Calu3 (cell line): Measurements from ENCODE around the gene OTOG. TPM values are rescaled to one million over a fixed set of nuclear protein-coding genes. Genes with fewer than 3 reads are reported as not detected.

ENCODE experiments used
- BruUV-seq: library from RNA; stranded (reverse); fragments of 400-500 nt; replicated peaks from 2 replicates; lab custom pipeline; 2021; lab: Mats Ljungman, UMichigan
- CTCF ChIA-PET: fragments of 300-600 bp; sonication (Branson Sonifier 250); formaldehyde crosslinking; loops from one replicate; lab custom pipeline; 2022; ENCODE audit warnings: antibody characterized with exemption; lab: Charles Lee
- DNase-seq: peaks from one replicate; pipeline ENCODE4 v3.0.0; 2022
- H3K27ac Mint-ChIP-seq: one replicate; pipeline ENCODE4 v1.8.0; 2022; ENCODE audit warnings: mixed read lengths; ENCODE audit not compliant: unreplicated experiment
- H3K27me3 Mint-ChIP-seq: one replicate; pipeline ENCODE4 v1.8.0; 2022; ENCODE audit warnings: mixed read lengths; ENCODE audit not compliant: unreplicated experiment
- H3K36me3 Mint-ChIP-seq: one replicate; pipeline ENCODE4 v1.8.0; 2022; ENCODE audit warnings: mild to moderate bottlenecking, moderate library complexity, mixed read lengths; ENCODE audit not compliant: insufficient read depth, unreplicated experiment
- H3K4me1 Mint-ChIP-seq: one replicate; pipeline ENCODE4 v1.8.0; 2022; ENCODE audit warnings: mild to moderate bottlenecking, low read depth, mixed read lengths; ENCODE audit not compliant: unreplicated experiment
- H3K4me3 Mint-ChIP-seq: one replicate; pipeline ENCODE4 v1.8.0; 2022; ENCODE audit warnings: mild to moderate bottlenecking, low read depth, moderate library complexity, mixed read lengths; ENCODE audit not compliant: unreplicated experiment
- H3K9me3 Mint-ChIP-seq: one replicate; pipeline ENCODE4 v1.8.0; 2022; ENCODE audit warnings: low read depth, mixed read lengths; ENCODE audit not compliant: unreplicated experiment
- CTCF ChIP-seq: fragments of 200-600 bp; IDR thresholded peaks from one replicate; pipeline ENCODE4 v1.8.0; 2022; ENCODE audit warnings: antibody characterized with exemption; ENCODE audit not compliant: unreplicated experiment
- intact Hi-C: fragments of 100-400 bp; cut with micrococcal nuclease; formaldehyde crosslinking; loops from one replicate; pipeline ENCODE4 v1.10.0; 2022; ENCODE audit not compliant: unreplicated experiment
- total RNA-seq: library from RNA; stranded (reverse); gene quantifications from 2 replicates; pipeline ENCODE4 v1.2.3, GENCODE V29; 2022

The OTOG gene
- total RNA-seq, 1 experiment from 2014 or later, result not detected

GRCh38 chr11:17500673-17501072 is 46.4 kb upstream of the OTOG start:
- BruUV-seq, result no TSS peak
- no peak overlapping the region for H3K4me3 Mint-ChIP-seq
- no peak for TF ChIP-seq CTCF
- no peaks in the 10 kb centered on the region for H3K9me3 Mint-ChIP-seq
- no peaks in the 10 kb centered on the region for H3K4me1 Mint-ChIP-seq
- intact Hi-C loops, result loop anchor here (10.0 kb wide), 1 partner anchor 266 kb away; no protein-coding TSS in a partner anchor
- no peak for DNase-seq
- H3K27ac Mint-ChIP-seq, result no peak overlapping the region
- CTCF ChIA-PET, result no interaction called here
- no peaks in the 10 kb centered on the region for H3K36me3 Mint-ChIP-seq
- H3K27me3 Mint-ChIP-seq, result no peaks in the 10 kb centered on the region

GRCh38 chr11:17502630-17503029 is 44.4 kb upstream of the OTOG start:
- no peaks in the 10 kb centered on the region for H3K36me3 Mint-ChIP-seq
- no peak for DNase-seq
- no peak overlapping the region for H3K27ac Mint-ChIP-seq
- H3K4me1 Mint-ChIP-seq, result no peaks in the 10 kb centered on the region
- TF ChIP-seq CTCF, result no peak
- CTCF ChIA-PET, result interaction anchor here (3.1 kb wide), 1 partner anchor 118 kb away, joined by 21 read pairs; no protein-coding TSS in a partner anchor
- H3K9me3 Mint-ChIP-seq, result no peaks in the 10 kb centered on the region
- intact Hi-C loops, result loop anchor here (10.0 kb wide), 1 partner anchor 268 kb away; no protein-coding TSS in a partner anchor
- no peak overlapping the region for H3K4me3 Mint-ChIP-seq
- H3K27me3 Mint-ChIP-seq, result no peaks in the 10 kb centered on the region
- BruUV-seq, result no TSS peak

GRCh38 chr11:17504330-17505107 is 42.5 kb upstream of the OTOG start:
- no peak overlapping the region for H3K4me3 Mint-ChIP-seq
- BruUV-seq, result no TSS peak
- intact Hi-C loops, result loop anchor here (1.0 to 10.0 kb wide), 2 partner anchors 120 to 270 kb away; no protein-coding TSS in a partner anchor
- TF ChIP-seq CTCF, result peak; percentile 85
- DNase-seq, result peak; percentile 90
- H3K27me3 Mint-ChIP-seq, result no peaks in the 10 kb centered on the region
- H3K9me3 Mint-ChIP-seq, result no peaks in the 10 kb centered on the region
- H3K27ac Mint-ChIP-seq, result no peak overlapping the region
- peaks cover 13% of the 10 kb centered on the region for H3K4me1 Mint-ChIP-seq
- no peaks in the 10 kb centered on the region for H3K36me3 Mint-ChIP-seq
- CTCF ChIA-PET, result interaction anchor here (0.7 to 3.1 kb wide), 6 partner anchors 9 to 427 kb away, joined by 3 to 21 read pairs (median 3); no protein-coding TSS in a partner anchor

GRCh38 chr11:17505146-17505545 is 41.9 kb upstream of the OTOG start:
- Mint-ChIP-seq H3K36me3 (no peaks in the 10 kb centered on the region), H3K4me3 (no peak overlapping the region), H3K27ac (no peak overlapping the region), H3K27me3 (no peaks in the 10 kb centered on the region), H3K9me3 (no peaks in the 10 kb centered on the region), H3K4me1 (peaks cover 13% of the 10 kb centered on the region)
- CTCF ChIA-PET, result interaction anchor here (0.7 to 3.1 kb wide), 5 partner anchors 10 to 121 kb away, joined by 3 to 21 read pairs (median 3); no protein-coding TSS in a partner anchor
- no TSS peak for BruUV-seq
- intact Hi-C loops, result loop anchor here (10.0 kb wide), 1 partner anchor 270 kb away; no protein-coding TSS in a partner anchor
- no peak for DNase-seq
- no peak for TF ChIP-seq CTCF
